ENCODE data around the gene PNLIPRP2.

The PNLIPRP2 gene

DNA sequence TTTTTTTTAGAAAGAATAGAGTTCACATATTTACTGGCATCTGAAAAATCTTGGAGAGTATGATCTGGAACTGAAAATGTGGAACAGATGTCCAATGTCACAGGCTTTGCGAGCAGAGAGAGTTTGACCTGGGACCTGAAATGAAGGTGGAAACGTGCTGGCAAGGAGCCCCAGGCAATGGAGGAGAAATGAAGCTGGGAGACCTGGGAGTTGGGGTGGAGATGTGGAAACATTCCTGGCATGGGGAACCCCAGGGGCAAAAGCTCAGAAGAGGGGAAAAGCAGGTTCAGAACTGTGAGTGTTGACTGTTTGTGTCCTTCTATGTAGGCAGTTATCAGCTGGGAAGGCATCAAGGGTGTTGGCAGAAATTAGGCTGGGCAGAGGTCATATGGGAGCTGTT is 7.3 kb upstream of the PNLIPRP2 start:
- no peak for DNase-seq

DNA sequence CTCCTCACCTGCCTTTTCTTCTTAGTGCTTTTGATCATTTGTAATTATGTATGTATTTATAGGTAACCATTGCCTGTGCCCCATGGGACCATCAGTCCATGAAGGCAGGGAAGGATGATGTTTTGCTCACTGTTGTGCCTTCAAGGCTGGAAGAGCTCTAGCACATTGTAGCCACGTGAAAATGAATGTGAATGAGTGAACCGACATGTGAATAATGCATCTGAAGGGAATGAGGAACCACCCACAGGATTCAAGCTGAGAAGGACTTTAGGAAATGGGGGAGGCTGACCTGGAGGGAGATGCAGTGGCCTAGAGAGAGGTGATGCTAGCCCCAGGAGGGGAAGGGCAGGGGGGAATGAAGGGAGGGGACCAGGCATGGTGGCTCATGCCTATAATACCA is 6.0 kb upstream of the PNLIPRP2 start:
- no peak for DNase-seq

DNA sequence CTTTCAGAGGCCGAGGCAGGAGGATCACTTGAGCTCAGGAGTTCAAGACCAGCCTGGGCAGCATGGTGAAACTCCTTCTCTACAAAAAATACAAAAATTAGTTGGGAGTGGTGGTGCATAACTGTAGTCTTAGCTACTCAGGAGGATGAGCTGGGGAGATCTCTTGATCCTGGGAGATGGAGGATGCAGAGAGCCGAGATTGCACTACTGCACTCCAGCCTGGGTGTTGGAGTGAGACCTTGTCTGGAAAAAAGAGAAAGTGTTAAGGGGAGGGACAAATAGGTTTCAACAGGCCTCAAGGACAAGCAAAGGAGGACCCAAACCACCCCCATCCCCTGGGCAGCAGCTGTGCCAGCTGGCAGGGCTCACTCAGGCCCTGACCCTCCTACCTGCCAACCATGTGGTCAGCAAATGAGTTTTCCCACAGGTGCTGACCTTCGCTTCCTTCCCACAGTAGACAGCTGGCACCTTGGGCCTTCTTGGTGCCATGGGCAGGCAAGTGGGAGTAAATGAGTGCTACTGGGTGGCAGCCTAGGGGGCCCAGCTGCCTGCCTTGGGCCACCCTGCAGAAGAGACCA is 5.5 kb upstream of the PNLIPRP2 start:
- no peak for DNase-seq

DNA sequence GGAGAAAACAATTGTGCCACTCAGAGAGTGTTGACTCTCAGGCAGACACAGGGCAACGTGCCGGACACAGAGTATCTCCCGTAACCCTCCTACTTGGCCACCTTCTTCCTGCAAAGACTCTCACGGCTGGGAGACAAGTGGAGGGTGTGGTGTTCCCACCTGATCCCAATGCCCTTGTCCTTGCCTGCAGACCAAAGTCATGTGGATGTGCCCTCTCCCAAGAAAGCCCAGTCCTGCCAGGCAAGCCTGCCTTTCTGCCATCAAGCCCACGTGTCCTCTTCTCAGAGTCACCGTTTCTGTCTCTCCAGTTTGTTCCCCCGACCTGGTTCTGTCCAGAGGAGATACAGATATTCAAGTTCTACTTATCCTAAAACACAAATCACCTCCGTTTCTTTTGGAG is 723 bp downstream of the PNLIPRP2 start:
- DNase-seq = no peak

DNA sequence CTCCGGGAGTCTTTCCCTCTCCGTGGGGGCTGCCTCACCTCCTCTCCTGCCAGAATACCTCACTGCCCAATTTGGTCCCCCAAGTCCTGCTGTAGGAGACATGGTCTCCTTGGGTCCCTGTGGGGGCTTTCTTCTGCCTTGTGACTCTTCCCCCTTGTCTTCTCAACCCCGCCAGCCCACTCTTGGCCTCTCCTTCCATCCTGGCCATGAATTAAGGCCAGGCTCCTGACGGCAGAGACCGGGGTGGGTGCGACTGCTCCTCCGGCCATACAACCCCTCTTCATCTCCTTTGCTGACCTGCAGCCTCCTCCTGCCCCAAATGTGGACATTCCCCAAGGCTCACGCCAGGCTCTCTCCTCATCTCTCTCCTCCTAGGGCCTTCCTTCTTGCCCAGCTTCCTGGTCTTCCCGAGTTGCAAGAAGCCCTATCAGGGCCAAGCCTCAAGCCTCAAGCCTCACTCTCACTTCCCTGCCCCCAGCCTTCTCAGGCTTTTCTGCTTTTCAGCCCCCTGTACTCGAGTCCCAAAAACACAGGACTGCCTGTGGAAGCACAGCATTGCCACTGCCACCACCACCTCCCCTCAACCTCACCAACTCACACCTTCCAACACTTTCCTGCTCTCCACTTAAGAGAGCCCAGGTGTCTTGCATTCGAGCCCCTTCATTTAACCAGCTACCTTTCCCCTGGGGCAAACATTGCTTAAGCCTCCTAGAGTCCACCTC is 1.3 kb downstream of the PNLIPRP2 start:
- DNase-seq = no peak

DNA sequence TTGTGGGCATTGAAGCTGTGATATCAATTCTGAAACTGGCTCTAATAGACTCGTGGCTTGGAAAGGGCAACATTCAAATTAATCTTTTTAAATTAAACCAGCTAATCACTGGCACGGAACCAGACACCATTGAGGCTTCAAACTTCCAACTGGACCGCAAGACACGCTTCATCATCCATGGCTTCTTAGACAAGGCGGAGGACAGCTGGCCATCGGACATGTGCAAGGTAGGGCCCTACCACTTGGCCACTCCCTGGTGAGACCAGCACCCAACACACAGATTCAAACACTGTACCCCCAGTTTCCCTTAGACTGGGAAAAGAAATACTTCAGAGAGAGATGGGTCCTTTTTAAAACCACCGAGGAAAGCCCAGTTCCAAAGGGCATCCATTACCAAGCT is 5.1 kb downstream of the PNLIPRP2 start:
- DNase-seq = no peak

DNA sequence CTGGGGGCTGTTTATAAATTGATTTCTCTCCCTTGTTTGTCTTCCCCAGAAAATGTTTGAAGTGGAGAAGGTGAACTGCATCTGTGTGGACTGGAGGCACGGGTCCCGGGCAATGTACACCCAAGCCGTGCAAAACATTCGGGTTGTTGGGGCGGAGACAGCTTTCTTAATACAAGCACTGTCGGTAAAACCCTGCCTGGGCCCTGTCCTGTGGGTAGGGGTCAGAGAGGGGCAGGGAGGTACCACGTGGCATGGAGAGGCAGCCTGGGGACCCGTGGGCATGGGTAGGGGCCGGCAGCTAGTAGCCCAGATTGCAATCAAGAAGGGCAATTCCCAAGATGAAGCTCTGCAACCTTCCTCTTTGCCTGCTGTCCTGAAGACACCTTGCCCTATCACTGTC is 6.1 kb downstream of the PNLIPRP2 start:
- no peak for DNase-seq

DNA sequence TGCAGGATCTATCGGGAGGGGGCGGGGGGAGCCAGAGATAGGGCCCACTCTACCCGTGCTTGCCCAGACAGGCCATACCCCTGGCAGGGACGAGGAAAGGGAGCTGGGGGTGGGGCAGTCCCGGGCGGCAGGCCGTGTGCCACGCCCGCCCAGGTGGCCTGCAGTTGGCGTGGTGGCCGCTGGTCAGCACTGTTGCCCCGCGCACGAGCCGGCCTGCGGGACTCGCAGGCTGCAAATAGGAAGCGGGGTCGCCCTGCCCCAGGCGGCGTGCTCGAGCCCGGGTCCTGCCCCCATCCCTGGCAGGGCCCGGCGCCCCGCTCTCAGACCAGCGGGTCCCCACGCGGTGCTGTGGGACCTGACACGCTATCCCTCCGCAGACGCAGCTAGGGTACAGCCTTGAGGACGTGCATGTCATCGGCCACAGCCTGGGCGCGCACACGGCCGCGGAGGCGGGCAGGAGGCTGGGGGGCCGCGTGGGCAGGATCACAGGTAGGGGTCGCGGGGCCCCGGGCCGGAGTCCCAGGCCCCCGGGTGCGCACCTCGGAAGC is 6.7 kb downstream of the PNLIPRP2 start:
- DNase-seq = no peak

DNA sequence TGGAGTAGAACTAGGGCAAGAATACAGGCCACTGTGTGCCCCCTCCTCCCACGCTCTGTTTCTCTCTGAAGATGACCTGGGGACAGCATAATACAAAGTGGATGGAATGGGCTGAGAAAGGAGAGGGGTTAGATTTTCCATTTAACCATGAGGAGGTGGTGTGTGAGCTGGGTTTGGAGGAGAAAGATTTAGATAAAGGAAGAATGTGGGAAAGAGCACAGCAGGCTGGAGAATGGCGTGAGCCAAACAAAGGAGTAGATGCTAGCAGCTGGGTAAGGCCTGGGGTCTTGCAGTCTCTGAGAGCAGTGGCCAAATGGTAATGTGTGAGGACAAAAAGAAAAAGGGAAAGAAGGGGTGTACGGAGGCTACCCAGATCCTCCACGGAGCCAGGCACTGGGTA is 8.6 kb downstream of the PNLIPRP2 start:
- DNase-seq = no peak

DNA sequence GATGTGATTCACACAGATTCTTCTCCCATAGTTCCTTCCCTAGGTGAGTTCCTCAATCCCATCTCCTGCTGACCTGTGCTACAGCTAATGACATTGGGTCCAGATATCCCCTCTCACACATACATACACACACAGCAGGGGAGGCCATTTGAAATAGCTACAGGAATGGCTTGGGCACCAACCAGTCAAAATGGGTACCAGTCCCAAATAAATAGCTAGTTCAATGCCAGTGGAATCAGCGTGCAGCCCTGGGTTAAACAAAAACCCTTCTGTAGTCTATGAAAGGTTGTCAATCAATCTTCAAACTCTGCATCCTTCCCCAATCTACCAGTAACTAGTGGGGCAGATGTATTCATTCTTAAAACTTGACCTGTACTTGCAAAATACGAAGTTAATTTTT is 9.3 kb downstream of the PNLIPRP2 start:
- DNase-seq = no peak

DNA sequence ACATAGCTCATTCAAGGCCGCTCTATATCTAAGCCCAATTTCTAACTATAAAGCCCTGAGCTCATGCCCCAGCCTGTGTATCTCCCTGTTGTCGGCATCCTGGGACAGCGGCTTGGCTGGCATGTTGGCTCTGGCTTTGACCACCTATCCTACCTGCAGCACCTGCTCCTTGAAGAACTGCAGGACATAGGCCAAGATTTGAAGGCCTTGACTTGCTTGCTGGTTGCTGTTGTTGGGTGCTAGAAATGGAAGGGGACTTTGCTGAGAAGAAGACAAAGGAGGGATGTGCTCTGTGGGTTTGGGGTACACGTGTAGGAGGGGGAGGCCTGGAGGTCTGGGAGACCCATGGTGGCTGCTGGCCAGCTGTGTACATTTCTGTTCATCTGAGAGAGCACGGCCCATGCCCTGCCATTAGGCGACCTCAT is 11.1 kb downstream of the PNLIPRP2 start:
- DNase-seq = no peak

DNA sequence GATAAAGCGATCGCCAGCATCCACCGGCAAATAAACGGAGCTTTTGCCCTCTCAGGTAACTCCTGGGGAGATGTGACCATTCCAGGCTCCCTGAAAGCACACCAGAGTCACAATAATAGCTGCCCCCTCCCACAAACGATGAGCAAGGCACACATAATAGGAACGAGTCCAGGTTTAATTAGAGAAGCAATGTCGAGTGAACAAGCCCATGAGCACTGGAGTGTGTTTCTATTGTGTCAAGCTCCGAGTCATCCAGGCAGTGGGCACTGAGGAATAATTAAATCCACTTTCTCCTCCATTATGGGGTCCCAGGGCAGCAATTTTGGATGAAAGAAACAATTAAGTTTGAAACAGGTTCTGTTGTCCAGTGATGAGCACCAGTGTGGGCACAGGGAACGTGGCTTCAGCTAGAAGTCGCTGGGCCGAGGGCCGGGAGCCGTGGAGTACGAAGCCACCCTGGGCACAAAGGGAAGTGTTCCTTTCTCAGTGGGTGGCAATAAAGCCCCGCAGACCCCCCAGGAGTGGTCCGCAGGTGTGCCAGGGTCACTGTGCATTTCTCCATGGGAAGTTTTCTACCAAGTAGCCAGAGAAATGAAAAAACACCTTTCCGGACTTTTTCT is 12.0 kb downstream of the PNLIPRP2 start:
- DNase-seq = no peak

DNA sequence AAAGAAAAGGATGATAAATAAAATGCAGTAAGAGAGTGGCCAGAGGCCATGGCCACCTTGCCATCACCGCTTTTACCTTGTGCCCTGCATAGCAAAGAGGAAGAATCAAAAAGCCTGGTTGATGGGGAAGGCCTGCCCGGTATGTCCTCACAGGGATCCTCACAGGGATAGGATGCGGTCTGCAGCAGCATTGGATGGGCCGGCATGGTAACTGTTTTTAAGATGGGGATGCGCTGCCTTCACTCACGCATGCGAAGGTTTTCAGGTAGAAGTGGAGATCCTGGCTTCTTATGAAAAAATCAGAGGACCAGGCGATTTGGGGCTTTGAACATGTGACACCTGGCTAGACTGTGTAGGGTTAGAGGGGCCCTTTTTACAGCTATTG is 12.5 kb downstream of the PNLIPRP2 start:
- no peak for DNase-seq

DNA sequence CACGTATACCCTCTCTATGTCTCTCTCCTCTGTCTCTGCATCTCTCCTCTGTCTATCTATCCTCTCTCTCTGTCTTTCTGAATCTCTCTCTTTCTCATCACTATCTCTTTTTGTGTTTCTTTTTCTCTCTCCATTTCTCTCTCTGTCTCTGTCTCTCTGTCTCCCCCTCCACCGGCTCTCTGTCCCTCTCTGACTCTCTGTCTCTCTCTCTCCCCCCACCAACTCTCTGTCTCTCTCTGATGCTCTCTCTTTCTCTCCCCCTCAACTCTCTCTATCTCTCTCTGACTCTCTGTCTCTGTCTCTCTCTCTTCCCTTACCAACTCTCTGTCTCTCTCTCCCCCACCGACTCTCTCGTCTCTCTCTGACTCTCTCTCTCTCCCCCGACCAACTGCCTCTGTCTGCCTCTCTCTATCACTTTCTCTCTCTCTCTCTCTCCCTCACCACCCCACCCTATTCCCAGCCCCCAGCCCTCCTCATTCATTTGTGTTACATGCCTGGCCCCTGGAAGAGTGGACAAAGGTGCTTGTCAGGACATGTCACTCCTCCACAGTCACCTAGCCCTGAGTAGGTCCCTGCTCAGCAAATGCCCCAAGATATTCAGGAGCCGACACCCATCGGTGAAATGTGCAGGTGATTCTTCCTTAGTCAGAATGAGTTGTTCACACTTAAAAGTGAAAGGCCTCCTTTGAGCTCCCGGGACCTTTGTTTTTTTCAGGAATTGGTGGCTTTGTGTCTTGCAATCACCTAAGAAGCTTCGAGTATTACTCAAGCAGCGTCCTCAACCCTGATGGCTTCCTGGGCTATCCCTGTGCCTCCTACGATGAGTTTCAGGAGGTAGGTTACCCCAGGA is 13.6 kb downstream of the PNLIPRP2 start:
- DNase-seq = no peak

DNA sequence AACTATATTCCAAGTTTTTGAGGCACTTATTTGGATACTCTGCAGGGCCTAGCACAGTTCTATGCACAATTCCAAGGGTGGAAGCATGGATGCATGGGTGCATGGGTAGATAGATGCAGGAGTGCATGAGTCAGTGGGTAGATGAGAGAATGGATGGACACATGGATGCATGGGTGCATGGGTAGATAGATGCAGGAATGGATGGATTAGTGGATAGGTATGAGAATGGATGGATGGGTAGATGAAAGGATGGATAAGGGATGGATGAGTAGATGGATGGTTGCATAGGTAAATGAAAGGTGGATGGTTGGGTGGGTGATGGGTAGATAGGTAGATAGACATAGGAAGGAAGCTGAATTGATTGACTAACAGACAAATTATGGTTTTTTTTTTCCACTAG is 15.6 kb downstream of the PNLIPRP2 start:
- no peak for DNase-seq

DNA sequence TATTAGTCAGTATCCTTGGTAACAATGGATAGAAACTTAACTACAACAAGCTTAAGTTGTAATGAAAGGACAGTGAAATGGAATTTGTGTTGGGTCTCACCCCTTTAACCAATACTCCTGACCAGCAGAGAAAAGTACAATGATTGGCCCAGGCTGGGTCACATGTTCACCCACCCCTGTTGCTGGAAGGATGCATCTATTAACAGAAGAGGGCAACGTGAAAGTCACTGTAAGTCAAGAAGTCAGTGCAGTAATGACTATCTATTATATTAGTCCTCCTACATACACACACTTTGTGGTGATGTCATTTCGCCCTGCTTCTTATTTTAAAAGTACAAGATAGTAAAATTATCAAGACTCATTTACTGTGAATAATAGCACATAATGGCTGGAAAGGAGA is 16.2 kb downstream of the PNLIPRP2 start:
- no peak for DNase-seq

DNA sequence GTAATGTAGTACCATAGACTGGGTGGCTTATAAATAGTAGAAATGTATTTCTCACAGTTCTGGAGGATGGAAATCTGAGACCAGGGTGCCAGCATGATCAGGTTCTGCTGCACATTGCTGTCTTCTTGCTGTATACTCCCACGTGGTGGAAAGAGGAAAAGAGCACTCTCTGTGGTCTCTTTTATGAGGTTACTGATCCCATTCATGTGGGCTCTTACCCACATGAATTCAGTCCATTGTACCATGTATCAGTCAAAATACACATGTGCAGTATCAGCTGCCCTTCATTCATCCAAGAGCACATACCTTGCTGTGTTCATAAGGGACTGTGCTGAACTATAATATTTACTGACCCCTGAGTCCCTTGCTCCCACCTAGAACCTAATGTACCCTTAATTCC is 17.1 kb downstream of the PNLIPRP2 start:
- DNase-seq = no peak

DNA sequence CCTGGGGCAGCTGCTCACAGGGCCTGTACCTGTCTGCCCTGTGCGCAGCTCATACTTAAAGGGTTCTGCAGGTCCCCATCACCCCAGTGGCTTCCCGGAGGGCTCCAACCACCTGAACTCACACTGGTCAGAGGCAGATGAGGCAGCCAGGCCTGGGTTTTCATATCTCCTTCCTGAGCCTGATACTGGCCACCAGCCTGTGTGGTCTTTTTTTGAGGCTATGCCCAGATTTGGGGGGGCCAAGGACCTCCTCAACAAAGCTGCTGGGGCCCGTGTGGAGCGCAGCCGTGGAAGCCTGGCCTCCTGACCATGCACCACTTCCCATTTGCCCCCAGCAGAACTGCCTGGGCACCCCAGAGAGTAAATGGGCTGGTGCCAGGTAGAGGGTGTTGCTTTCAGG is 25.7 kb downstream of the PNLIPRP2 start:
- no peak for DNase-seq

DNA sequence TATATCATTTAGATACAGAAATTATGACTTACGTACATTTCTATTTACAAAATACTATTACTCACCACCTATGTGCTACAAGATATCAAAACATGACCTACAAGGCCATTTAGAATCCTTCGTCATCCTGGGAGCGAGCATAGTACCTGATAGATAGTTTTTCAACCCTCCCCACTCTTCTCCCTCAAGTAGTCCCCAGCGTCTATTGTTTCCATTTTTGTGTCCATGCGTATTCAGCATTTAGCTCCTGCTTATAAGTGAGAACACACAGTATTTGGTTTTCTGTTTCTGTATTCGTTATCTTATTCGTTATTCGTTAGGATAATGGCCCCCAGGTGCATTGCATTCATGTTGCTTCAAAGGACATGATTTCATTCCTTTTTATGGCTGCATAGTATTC is 28.1 kb downstream of the PNLIPRP2 start:
- no peak for DNase-seq

DNA sequence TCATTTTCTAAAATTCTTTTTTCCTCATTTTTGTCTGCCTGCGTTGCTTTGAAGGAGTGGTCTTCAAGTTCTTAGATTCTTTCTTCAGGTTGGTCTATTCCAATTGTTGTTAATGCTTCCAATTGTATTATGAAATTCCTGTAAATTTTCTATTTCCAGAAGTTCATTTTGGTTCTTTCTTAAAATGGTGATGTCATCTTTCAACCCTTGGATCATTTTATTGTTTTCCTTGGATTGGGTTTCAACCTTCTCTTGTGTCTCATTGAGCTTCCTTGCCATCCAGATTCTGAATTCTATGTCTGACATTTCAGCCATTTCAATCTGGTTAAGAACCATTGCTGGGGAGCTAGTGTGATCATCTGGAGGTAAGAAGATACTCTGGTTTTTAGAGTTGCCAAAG is 33.1 kb downstream of the PNLIPRP2 start:
- DNase-seq = no peak

DNA sequence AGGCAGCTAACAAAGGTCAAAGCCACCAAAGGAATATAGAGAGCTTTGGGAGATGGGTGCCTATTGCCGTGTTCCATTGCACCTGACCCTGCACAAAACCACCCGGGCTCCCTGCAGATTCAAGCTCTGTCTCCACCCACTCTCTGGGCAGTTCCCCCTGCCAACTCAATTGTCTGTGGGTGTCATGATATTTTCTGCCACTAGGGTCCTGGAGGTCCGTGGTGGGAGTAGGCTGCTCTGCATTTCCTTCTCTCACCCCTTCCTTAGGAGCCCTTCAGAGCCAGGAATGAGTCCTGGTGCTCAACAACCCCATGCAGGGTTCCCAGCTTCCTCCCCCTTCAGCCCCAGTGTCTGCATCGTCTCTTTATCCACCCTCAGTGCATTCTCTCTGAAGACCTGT is 34.1 kb downstream of the PNLIPRP2 start:
- DNase-seq = no peak

DNA sequence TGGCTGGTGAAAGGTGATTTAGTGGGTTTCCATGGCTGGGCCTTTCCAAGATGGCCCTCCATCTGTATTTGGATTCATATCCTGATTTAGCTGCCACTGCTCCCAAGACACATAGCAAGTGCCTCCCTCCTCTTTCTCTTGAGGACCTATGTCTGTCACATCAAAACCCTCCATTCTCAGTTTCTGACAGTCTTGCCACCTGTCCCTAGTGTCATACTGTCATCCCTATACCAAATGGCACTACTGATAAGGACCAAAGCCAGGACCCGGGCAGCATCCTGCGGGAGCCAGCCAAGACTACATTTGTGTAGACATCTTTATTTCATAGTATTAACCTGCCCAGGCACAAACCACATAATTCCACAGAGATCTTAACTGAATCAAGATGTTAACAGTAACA is 34.8 kb downstream of the PNLIPRP2 start:
- DNase-seq = no peak

DNA sequence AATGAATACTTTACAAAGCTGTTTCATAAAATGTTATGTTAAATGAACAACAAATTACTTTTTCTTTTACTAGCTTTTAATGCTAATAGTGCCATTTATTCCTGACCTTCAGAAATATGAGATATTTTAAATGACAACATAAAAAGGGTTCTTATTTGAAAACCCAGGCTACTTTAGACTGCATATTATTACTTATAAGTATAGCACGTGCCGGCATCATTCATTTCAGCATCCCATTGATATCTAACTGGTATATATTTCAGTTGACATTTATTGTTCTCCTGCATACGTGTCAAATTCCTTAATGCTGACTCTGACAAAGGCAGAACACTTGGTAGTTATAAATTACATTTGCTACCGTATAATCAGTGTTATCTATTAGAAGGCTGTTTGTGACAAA is 35.3 kb downstream of the PNLIPRP2 start:
- DNase-seq = no peak
